ENCODE results near the gene SPC24. TPM values are rescaled to one million over a fixed set of nuclear protein-coding genes. Genes with fewer than 3 reads are reported as not detected.

The SPC24 gene
- total and polyA plus RNA-seq, 2 of the 4 experiments (the other 2 are of a cell fraction) = 12.2 to 97.5 TPM

DNA sequence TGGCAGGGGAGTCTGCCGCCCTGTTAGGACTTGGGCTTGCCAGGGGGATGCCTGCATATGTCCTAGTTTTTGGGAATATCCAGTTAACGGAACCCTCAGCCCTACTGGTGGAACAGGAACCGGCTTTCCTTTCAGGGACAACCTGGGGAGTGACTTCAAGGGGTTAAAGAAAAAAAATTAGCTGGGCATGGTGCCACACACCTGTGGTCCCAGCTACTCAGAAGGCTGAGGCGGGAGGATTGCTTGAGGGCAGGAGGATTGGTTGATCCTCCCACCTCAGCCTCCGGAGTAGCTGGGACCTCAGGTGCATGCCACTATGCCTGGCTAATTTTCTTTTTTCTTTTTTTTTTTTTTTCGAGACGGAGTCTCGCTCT, 43.8 kb downstream of the SPC24 start:
- Histone ChIP-seq H2AK5ac (ENCODE audit: low read depth, low read length) (no peak overlapping the region), H3K27me3 (ENCODE audit: control insufficient read depth, insufficient read depth, low read length) (no peaks in the 10 kb centered on the region), H4K5ac (ENCODE audit: low read depth, low read length) (no peak overlapping the region), H3K56ac (ENCODE audit: extremely low read depth, insufficient read depth, low read length) (no peak overlapping the region), H2BK5ac (ENCODE audit: low read depth, low read length, poor library complexity, severe bottlenecking) (no peak overlapping the region), H3K18ac (ENCODE audit: low read depth, low read length) (no peak overlapping the region), H2BK120ac (ENCODE audit: low read depth, low read length) (no peak overlapping the region), H3K9me3 (ENCODE audit: control insufficient read depth, insufficient read depth, low read length) (no peaks in the 10 kb centered on the region), H3K23ac (ENCODE audit: low read depth, low read length) (no peak overlapping the region), H3K14ac (replicated peaks; ENCODE audit: low read depth, low read length) (no peak overlapping the region), H3K9me1 (ENCODE audit: insufficient read depth, low read length) (no peaks in the 10 kb centered on the region; the same call in 1 of the 2 replicates), H2BK20ac (ENCODE audit: low read depth, low read length) (no peak overlapping the region), H3K79me1 (ENCODE audit: low read depth in 1 of 2, low read length in 2 of 2) (peaks cover 0 to 30% of the 10 kb centered on the region in 2 experiments; a peak in 2 of 4 replicates), H3K4me1 (ENCODE audit: control insufficient read depth, insufficient read depth, low read length) (no peaks in the 10 kb centered on the region), H4K91ac (ENCODE audit: insufficient read depth, low read depth, low read length) (no peak overlapping the region), H3K27ac (ENCODE audit: insufficient read depth, low read length) (no peak overlapping the region), H2AK9ac (replicated peaks; ENCODE audit: low read depth, low read length, poor library complexity) (no peak overlapping the region), H3K9ac (ENCODE audit: low read depth, low read length) (no peak overlapping the region), H3K4ac (ENCODE audit: low read depth, low read length) (no peak overlapping the region), H3K4me2 (ENCODE audit: low read depth, low read length) (no peak overlapping the region), H4K8ac (ENCODE audit: low read depth in 2 of 2, low read length in 2 of 2) (no peak overlapping the region), H2BK15ac (ENCODE audit: low read depth, low read length) (no peak overlapping the region), H3K36me3 (ENCODE audit: control insufficient read depth, insufficient read depth, low read length) (peaks cover 72% of the 10 kb centered on the region), H4K20me1 (ENCODE audit: insufficient read depth, low read length) (peaks cover 4% of the 10 kb centered on the region; the same call in 1 of the 2 replicates), H2AFZ (replicated peaks; ENCODE audit: low read length, poor library complexity) (no peak overlapping the region), H3K4me3 (ENCODE audit: insufficient read depth, low read depth, low read length) (no peak overlapping the region)
- ChIA-PET POLR2A (ENCODE audit: unreplicated experiment) (interaction anchor here (0.6 kb wide), 1 partner anchor 11 kb away, joined by 3 read pairs; no protein-coding TSS in a partner anchor), CTCF (no interaction called here)
- TF ChIP-seq NFE2L2 (IDR thresholded peaks at IDR 0.05; ENCODE audit: low read depth, low read length) (no peak), MAFK (IDR thresholded peaks at IDR 0.05; ENCODE audit: low read depth, low read length) (no peak), RCOR1 (IDR thresholded peaks at IDR 0.05; ENCODE audit: insufficient replicate concordance, low read length) (no peak), RAD21 (IDR thresholded peaks at IDR 0.05; ENCODE audit: low read length) (no peak), SMC3 (IDR thresholded peaks at IDR 0.05; ENCODE audit: low read depth, low read length) (no peak), MAZ (IDR thresholded peaks at IDR 0.05; ENCODE audit: borderline replicate concordance, low read depth, low read length) (no peak), RFX5 (IDR thresholded peaks at IDR 0.05; ENCODE audit: low read depth, low read length) (no peak)
- TF ChIP-seq, protein P1, sequence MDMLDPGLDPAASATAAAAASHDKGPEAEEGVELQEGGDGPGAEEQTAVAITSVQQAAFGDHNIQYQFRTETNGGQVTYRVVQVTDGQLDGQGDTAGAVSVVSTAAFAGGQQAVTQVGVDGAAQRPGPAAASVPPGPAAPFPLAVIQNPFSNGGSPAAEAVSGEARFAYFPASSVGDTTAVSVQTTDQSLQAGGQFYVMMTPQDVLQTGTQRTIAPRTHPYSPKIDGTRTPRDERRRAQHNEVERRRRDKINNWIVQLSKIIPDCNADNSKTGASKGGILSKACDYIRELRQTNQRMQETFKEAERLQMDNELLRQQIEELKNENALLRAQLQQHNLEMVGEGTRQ (IDR thresholded peaks at IDR 0.05; ENCODE audit: low read depth, low read length) = no peak
- TF ChIP-seq, protein P2, sequence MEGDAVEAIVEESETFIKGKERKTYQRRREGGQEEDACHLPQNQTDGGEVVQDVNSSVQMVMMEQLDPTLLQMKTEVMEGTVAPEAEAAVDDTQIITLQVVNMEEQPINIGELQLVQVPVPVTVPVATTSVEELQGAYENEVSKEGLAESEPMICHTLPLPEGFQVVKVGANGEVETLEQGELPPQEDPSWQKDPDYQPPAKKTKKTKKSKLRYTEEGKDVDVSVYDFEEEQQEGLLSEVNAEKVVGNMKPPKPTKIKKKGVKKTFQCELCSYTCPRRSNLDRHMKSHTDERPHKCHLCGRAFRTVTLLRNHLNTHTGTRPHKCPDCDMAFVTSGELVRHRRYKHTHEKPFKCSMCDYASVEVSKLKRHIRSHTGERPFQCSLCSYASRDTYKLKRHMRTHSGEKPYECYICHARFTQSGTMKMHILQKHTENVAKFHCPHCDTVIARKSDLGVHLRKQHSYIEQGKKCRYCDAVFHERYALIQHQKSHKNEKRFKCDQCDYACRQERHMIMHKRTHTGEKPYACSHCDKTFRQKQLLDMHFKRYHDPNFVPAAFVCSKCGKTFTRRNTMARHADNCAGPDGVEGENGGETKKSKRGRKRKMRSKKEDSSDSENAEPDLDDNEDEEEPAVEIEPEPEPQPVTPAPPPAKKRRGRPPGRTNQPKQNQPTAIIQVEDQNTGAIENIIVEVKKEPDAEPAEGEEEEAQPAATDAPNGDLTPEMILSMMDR (conservative IDR thresholded peaks at IDR 0.05; ENCODE audit: low read depth, low read length) = no peak
- no TSS peak for BruUV-seq (replicated peaks)
- intact Hi-C loops (cut with micrococcal nuclease) (no loop called here), dilution Hi-C loops (cut with HindIII; ENCODE audit: low sequenced_read_pairs, unreplicated experiment) (no loop called here), in situ Hi-C loops (cut with MboI; ENCODE audit: low sequenced_read_pairs) (no loop called here)
- ATAC-seq (ENCODE audit: low read depth) (no peak), DNase-seq (no peak)
- 100% methylated on average over 1 of the region's 8 CpGs; no CpG with 5 or more reads in 1 of the 2 experiments for WGBS, 2 experiments (ENCODE audit: extremely low coverage in 2 of 2, insufficient read length in 1 of 2)
